ENCODE data around the gene SP1.

- no peak for TF ChIP-seq CTCF (IDR thresholded peaks at IDR 0.05; ENCODE audit: insufficient read depth, low read length, poor library complexity, severe bottlenecking)
- TF ChIP-seq EZH2phosphoT487 (conservative IDR thresholded peaks at IDR 0.05; ENCODE audit: low read length), result no peak
Observed at GRCh38 chr12:53365245-53365904, 14.6 kb upstream of the SP1 start.

All from SU-DHL-6 (cell line).